Islet precursor cell (in vitro differentiated cells): ENCODE data around the gene CMTM8.

ENCODE experiments used
- DNase-seq: peaks from one replicate; pipeline ENCODE4 v3.0.0-alpha.2; 2018

Gene CMTM8

DNA sequence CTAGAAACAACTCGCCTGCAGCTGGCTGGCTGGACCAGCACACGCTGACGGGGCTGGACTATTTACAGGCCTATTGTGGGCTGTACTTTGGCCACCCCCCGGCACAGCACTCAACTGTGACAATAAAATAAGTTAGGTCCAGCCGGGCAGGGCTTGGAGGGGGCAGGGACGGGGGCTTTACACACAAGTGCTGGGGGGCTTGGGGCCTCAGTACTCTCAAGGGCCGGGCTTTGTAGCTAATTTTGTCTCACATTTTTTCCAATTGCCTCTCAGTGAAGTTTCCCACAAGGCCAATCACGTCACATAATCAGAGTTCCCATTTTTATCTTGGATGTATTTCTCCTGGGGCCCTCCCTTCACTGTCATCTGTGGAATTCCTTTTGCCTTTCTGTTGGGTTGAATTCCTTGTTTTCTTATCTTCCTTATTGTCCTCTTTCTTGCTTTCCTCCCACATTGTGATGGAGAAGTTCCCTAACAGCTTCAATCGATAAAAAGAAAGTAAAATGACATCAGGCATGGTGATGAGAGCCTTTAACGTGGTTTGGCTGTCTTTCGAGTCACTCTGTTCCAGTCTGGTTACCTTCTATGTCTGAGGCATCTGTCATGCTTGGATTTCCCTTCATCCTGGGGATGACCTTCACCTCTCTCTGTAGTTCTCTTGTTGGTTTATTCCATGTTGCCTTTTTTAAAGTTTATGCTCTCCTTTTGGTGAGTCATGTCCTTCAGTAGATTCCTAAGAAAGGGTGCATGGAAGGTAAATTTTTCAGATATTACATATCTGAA is 109.1 kb downstream of the CMTM8 start:
- DNase-seq, result no peak

DNA sequence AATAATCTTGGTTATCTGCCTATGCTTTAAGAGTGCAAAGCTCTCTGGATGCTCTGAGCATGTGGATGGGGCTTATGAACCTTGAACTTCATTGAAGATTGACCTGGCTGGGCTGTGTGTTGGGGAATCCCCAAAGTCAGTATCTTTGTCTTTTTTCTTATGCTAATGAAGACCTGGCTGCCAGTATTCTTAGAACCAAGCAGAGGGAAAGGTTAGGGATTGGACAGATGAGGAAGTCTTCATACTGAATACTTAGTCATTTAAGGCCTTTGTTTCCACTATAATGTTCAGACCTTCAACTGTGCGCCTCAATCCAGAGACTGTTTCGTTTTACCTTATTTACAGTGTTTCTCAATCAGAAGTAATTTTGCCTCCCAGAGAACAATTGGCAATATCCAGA is 110.7 kb downstream of the CMTM8 start:
- no peak for DNase-seq

DNA sequence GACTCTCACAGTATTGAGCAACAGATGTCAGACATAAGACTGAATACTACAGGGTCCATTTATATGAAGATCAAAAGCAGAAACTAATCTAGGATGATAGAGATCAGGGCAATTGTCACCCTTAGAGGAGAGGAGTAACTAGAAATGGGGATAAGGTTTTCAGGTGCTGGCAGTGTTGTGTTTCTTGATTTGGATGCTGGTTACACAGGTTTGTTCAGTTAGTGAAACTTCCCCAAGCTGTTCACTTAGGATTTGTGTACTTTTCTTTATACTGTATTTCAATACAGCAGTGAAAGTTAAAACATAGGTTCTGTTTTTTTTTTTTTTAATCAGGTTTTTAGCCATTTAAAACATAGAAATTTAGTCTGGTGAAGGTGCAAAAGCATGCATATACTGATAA is 114.1 kb downstream of the CMTM8 start:
- DNase-seq, result no peak

DNA sequence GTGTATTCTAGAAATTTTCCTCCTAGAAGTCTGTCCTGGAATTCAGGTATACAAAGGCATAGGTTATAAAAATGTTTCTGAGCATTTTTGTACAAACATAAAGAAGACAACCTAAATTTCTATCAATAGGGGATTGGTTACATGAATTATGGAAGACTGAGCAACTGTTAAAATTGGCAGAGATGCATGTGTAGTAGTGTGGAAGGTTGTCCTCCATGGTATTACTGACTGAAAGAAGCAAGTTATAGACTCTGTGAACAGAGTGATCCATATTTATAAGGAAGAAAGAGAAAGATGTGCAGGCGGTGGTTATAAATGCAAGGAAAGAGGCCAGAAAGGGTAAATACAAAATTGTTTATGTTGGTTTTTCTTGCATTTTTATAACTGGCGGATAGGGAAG is 114.9 kb downstream of the CMTM8 start:
- no peak for DNase-seq

DNA sequence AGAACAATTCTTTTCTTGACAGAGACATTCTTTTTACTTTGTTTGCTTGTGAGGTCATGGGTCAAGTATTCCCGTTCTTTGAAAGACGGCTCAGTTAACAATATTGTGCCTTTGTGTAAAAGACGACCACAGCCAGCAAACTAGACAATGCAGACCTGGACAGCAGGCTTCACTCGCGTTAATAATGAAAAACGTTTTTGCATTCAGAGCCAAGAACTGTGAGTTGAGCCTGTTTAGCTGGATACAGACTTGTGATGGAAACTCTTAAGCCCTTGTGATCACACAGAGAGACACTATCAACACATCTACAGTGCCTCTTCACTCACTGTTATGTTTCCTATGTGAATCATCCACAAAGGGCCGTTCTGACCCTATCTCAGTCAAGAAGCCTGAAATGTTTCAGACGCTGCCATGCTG is 115.9 kb downstream of the CMTM8 start:
- peak; percentile 68 for DNase-seq

DNA sequence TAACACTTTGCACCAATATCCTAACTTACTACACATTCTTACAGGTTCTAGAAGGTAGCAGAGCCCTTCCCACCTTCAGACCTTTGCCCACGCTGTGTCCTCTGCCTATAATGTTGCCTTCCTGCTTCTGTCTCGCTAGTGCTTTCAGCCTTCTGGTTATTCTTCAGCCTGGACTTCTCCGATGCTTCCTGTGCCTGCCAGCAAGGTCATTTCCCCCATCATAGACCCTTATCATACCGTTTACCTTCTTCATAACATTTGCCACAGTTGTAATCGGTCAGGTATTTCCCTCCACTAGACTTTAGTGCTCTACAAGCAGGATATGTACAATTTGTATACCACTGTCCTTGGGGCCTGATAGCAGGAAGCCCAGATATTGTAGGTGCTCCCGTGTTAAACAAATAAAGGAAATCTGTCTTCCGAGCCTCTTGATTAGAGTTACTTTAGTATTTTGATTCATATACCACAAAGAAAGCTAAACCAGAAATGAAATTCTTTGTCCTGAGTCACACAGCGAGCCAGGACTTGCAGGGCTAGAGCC is 117.3 kb downstream of the CMTM8 start:
- no peak for DNase-seq

DNA sequence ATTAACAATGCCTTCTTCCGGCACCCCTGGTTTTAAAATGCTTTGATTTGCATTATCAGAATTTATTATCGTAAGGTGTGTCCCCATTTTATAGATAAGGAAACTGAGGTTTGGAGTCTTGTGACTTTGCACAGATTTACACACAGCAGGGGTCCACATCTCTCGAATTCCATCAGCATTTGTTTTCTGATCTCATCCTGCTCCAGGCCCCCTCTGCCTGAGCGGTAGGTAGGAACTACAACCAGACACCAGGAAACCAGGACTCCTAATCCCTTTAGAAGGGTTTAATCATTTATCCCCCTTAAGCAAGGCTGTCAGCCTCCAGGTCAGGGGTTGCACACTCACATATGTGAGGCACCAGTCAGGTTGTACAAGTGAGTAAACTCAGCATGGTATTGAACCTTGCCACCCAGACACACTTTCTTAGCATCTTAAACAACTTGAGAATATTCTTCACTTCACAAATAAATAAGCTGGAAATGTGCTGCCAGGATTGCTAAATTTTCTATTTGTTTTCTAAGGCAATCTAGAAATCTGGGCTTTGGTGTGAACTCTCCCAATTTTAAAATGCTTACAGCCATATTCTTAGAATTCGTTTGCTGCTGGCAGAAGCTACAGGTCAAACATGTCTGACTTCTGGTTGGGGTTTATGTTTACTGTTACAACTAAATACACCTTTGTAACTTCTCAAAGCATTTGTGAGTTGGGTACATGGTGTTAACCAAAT is 121.4 kb downstream of the CMTM8 start:
- no peak for DNase-seq

DNA sequence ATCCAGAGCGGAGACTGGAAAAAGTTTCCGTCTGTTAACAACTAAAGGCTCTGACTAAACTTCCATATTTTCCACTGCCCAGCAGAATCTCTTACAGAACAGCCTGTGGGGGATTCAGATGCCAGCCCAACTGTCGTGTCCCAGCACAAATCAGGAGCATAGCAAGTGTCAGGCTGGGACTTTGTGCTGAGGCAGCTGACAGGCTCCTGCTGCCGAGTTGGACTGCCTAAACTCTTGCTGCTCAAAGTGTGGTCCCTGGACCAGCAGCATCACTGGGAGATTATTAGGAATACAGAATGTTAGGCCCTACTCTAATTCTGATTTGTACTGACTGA is 122.0 kb downstream of the CMTM8 start:
- no peak for DNase-seq

DNA sequence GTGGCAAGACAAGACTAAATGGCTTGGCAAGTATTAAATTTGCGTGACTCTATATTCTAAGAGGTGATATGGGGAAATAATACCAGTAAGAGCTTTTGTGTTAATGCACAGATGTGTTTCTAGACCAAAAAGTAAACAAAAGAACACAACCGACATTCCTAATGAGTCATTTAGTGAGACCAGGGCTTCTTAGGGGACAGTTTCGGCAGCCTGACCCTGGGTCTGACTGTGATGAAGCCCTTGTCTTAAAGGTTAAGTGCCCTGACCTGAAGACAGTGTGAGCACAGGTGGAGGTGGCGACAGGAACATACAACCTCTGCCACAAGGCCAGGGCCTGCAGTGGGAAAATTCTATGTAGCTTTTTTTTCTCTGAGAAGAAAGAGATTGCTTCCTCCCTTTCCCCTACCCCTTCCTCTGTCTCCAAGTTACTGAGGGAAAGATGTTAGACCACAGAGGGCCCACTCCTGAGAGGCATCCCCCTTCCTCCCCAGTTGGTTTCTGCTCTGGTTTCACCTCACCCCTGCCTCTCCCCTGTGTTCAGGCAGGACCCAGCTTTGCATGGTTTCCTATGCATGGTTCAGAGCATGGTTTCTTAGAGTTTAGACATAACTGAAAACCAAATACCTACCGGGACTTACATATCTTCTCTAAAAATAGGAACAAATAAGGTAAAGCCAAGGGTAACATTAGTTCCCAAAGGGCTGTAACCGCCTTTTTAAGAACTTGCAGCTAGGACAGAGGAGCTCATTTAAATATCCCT is 128.3 kb downstream of the CMTM8 start:
- DNase-seq, result peak; percentile 77

DNA sequence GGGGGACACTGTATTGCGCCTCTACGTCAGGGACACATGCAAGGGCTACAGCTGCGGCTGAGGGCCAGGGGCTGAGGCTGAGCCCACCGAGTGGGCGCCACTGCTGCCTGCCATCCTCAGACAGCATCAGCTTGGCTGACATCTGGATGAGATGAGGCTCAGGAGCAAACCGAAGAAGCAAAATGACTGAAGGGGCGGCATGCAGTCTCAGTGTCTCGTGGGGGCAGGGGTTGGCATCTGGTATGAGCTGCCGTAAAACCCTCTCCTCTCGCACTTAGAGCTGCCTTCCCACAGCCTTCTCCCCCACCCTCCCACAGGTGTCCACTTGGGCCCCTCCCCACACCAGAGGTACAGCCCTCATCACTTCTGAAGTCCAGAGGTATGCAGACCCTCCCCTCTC is 129.0 kb downstream of the CMTM8 start:
- no peak for DNase-seq

DNA sequence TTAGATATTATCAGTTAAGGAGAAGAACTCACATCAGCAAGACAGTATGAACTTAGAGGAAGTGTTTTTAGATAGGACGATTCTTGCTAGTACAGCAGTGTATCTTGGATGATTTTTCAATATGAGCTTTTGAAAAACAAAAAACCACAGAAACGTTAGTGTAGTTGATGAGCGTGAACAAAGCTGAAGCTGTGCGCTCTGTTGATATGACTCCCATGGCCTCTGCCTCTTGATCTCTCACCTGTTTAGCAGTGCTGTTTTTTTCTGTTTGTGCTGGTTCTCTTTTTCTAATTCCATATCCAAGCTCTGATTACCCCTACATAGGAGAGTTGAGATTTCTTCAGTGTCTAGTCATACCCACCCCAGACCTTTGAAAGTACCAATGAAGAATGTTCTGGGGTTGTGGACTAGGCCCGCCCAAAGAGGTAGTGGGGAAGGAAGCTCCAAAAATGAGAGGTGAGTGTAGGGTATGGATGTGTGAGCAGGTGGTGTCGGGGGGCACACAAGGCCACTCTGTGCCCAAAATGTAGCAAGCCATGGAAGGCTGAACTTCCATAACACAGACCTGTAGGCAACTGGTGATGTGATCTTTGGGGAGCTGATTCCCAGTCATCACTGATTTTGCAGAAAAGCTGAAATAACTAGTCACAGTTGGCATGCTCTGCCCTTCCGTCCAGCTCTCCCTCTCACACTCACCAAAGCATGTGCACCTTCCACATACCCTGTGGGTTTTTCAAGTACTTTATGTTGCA is 133.2 kb downstream of the CMTM8 start:
- DNase-seq, result no peak

DNA sequence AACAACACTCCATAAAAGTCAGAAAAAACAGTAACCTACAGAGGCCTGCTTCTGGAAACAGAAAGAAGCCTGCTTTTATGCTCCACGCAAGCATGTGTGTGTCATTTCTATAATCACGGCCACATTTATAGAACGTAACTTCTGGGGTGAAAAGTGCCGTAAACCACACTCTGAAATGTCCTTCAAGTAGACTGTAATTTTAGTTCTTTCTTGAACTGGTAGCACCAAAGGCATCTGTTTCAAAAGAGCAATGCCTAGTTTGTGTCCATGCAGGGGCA is 133.7 kb downstream of the CMTM8 start:
- DNase-seq, result no peak

DNA sequence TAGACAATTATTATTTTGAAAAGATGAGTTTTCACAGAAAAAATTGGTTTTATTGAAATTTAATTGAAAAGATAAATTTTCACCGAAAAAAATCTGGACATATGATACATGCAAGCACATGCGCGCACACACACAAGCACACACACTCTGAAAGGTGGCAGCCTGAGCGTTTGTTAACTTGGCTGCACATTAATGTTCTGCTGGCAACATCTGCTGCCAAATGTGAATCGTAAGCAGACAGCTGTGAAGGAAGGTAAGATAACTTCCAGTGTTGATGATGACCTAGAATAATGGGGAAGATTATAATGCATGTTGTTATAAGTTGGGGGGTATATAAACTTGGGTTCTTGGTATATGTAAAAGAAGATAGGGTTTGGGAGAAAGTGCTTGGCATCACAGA is 134.8 kb downstream of the CMTM8 start:
- no peak for DNase-seq

DNA sequence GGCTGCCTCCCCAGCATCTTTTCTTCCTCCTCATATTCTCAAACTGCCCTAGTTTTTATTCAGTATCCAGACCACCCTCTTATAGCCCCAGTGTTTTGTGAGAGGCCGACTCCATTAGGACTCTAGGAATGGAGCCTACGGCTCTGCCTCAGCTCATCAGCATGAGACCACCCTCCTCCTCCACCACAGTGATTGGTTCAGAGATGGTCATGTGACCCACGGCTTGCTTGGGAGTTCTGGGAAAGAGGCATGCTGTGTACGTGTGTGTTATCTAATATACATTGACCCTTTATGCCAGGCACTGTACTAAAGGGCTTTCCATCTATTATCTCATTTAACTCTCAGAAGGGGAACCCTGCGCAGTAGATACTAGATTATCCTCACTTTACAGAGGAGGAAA is 135.4 kb downstream of the CMTM8 start:
- no peak for DNase-seq

DNA sequence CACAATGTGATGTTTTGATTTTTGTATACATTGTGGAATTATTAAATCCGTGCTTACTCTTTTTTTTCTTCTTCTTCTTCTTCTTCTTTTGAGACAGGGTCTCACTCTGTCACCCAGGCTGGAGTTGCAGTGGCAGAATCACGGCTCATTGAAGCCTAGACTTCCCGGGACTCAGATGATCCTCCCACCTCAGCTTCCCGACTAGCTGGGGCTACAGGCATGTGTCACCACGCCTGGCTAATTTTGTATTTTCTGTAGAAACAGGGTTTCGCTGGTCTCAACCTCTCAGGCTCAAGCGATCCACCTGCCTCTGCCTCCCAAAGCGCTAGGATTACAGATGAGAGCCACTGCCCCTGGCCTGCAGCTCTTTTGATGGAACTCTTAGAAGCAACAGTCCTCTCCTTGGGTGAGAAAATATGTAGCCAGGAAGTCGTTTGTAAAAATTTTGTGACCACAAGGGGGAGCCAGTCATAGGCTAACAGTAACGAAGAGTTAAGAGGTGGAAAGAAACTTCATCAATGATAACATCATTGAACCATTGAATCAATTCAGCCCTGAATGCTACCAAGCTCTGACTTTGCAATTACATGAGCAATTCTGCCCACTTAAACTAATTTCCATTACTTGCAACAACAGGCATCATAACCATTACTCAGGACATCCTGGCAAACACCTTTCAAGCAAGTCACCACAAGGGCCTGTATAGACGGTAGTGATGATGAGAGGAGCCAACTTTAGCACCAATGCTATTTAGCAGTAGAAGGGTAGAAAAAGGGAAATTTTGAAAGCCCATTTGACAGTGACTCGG is 136.5 kb downstream of the CMTM8 start:
- peak; percentile 80 for DNase-seq

DNA sequence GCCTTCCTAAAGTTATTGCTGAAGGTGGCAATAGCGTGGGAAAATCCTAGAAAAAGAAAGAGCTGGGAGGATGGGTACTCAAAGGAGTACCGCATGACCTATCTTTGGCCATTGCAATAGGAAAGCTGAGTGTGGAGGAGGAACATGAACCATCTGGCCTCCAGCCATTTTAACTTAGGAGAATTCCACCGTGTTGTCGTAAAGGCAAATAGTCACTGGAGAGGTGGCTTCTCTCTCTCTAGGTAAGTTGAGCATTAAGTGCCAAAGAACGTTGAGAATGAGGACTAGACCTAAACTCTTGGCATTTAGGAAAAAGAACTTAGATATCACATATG is 137.1 kb downstream of the CMTM8 start:
- DNase-seq, result no peak

DNA sequence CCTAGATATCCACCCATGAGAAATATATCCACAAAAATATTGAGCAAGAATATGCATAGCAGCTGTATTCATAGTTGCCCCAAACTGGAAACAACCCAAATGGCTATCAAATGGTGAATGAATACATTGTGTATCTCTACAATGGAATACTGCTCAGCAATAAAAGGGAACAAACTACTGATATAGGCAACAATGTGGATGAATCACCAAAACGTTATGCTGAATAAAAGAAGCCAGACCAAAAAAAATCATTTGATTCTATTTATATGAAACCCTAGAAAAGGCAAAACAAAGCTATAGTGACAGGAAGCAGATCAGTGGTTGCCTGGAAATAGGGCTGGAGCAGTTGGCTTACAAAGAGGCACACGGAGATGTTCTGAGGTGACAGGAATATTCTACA is 137.6 kb downstream of the CMTM8 start:
- DNase-seq, result no peak

DNA sequence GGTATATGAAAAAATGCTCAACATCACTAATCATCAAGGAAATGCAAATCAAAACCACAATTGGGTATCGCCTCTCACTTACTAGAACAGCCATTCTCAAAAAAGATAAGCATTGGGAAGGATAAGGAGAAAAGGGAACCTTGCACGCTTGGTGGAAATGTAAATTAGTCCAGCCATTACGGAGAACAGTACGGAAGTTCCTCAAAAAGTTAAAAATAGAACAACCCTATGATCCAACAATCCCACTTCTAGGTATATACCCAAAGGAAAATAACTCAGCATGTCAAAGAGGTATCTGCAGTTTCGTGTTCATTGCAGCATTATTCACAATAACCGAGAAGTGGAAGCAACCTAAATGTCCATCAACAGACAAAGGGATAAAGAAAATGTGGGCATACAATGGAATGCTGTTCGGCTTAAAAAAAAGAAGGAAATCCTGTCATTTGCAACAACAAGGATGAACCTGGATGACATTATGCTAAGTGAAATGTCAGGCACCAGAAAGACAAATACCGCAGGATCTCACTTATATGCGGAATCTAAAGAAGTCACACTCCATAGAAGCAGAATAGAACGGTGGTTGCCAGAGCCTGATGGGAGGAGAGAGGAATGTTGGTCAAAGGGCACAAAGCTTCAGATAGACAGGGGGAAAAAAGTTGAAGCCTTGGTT is 141.5 kb downstream of the CMTM8 start:
- DNase-seq, result no peak

DNA sequence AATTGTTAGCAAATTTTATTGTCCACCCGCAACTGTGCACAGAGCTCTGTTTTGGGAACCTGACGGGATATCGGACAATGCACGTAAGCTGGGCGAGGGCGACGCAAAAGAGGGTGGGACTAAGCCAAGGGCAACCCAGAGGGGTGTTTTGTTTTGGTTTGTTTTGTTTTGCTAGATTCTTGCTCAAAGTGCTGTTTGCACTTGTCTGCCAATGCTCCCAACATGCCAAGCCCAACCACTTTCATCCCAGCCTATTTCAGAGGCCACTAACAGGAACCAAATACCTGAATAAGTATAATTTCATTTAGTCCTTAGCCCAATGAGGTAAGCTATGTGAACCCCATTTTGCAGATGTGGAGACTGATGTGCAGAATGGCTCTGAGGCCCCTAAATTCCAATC is 143.4 kb downstream of the CMTM8 start:
- no peak for DNase-seq

DNA sequence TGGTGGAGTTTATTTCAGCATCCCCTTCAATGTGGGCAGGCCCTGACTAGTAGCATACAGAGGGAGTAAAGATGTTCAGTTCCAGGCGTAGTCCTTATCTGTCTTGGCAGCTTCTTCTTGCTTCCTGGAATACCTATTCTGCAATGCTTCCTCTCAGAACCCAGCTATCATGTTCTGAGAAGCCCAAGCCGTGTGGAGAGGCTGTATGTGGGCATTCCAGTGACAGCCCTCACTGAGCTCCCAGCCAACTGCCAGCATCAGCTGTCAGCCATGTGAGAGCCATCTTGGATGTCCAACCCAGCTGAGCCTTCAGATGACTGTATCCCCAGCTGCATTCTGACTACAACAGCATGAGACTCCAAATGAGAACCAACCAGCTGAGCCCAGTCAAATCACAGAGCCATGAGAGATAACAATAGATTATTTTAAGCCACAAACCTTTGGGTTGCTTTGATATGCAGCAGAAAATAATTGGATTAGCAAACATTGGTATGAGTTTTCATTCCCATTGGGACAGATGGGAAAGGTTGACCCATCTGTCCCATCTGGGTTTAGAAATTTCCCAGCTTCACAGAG is 144.7 kb downstream of the CMTM8 start:
- DNase-seq, result no peak

DNA sequence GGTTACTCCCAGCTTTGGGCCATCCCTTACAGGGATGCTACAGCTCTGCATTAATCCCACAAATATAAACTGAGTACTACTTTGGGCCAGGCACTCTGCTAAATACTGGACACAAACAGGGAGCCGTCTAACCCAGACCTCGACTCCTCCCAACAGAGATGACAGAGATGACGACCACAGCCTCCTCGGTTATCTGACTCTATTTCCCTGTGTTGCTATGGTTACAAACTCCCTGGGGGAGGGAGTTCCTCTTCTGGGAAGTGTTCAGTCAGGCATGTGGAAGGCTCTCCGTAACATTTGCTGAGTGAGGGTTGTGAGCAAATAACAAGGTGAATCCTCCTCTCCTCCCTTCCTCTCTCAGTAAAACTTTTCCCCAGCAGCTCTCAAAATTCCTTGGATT is 146.5 kb downstream of the CMTM8 start:
- peak; percentile 65 for DNase-seq

DNA sequence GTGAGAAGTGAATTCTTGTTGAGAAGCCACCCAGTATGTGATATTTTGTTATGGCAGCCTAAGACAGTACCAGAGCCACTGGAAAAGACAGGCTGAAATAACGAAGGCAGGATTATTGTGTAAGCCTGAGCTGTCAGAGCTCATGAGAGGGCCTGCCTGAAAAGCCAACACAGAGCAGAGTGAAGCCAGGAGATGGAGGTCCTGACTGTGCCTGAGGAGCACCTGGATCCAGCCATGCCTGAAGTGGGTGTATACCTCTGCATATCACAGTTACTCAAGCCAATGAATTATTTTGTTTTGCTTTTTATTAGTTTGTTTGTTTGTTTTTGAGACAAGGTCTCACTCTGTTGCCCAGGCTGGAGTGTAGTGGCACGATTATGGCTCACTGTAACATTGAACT is 149.0 kb downstream of the CMTM8 start:
- no peak for DNase-seq
